ENCODE data around the gene KRT35.

- TF ChIP-seq ZSCAN29 (CRISPR knock-in tag; conservative IDR thresholded peaks at IDR 0.05), result no peak
- TF ChIP-seq ZNF317 (CRISPR knock-in tag; IDR thresholded peaks at IDR 0.05), result no peak
- no peak for TF ChIP-seq ZNF7 (CRISPR knock-in tag; IDR thresholded peaks at IDR 0.05)
- TF ChIP-seq AHR (CRISPR knock-in tag; IDR thresholded peaks at IDR 0.05), result no peak
- TF ChIP-seq POLR2AphosphoS5 (IDR thresholded peaks at IDR 0.05; ENCODE audit: low read depth, low read length), result no peak
- TF ChIP-seq MAFK (conservative IDR thresholded peaks at IDR 0.05 in 1 of 2, IDR thresholded peaks at IDR 0.05 in 1 of 2; ENCODE audit: low read length in 2 of 2), result no peak
- TF ChIP-seq, protein P1, sequence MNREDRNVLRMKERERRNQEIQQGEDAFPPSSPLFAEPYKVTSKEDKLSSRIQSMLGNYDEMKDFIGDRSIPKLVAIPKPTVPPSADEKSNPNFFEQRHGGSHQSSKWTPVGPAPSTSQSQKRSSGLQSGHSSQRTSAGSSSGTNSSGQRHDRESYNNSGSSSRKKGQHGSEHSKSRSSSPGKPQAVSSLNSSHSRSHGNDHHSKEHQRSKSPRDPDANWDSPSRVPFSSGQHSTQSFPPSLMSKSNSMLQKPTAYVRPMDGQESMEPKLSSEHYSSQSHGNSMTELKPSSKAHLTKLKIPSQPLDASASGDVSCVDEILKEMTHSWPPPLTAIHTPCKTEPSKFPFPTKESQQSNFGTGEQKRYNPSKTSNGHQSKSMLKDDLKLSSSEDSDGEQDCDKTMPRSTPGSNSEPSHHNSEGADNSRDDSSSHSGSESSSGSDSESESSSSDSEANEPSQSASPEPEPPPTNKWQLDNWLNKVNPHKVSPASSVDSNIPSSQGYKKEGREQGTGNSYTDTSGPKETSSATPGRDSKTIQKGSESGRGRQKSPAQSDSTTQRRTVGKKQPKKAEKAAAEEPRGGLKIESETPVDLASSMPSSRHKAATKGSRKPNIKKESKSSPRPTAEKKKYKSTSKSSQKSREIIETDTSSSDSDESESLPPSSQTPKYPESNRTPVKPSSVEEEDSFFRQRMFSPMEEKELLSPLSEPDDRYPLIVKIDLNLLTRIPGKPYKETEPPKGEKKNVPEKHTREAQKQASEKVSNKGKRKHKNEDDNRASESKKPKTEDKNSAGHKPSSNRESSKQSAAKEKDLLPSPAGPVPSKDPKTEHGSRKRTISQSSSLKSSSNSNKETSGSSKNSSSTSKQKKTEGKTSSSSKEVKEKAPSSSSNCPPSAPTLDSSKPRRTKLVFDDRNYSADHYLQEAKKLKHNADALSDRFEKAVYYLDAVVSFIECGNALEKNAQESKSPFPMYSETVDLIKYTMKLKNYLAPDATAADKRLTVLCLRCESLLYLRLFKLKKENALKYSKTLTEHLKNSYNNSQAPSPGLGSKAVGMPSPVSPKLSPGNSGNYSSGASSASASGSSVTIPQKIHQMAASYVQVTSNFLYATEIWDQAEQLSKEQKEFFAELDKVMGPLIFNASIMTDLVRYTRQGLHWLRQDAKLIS (CRISPR knock-in tag; IDR thresholded peaks at IDR 0.05), result no peak
- TF ChIP-seq HOXA7 (CRISPR knock-in tag; IDR thresholded peaks at IDR 0.05), result no peak
- no peak for TF ChIP-seq POLR2A (IDR thresholded peaks at IDR 0.05; ENCODE audit: insufficient read depth in 1 of 2, low read depth in 2 of 2, low read length in 2 of 2)
- no peak for TF ChIP-seq ZNF562 (CRISPR knock-in tag; IDR thresholded peaks at IDR 0.05; ENCODE audit: borderline replicate concordance)
- TF ChIP-seq HDAC2 (CRISPR knock-in tag; IDR thresholded peaks at IDR 0.05), result no peak
- no peak for TF ChIP-seq ZNF3 (CRISPR knock-in tag; IDR thresholded peaks at IDR 0.05)
- TF ChIP-seq MXI1 (IDR thresholded peaks at IDR 0.05; ENCODE audit: borderline replicate concordance, low read depth, low read length), result no peak
Observed at GRCh38 chr17:41516147-41516829, 35.3 kb upstream of the KRT35 start.
